B cell (primary cell): Measurements from ENCODE around the gene IL1R2.

Source experiments
- CTCF ChIP-seq: fragments of 200-600 bp; IDR thresholded peaks from one replicate; pipeline ENCODE4 v1.8.0; 2022; ENCODE audit warnings: antibody characterized with exemption, mild to moderate bottlenecking
- EZH2 ChIP-seq: IDR thresholded peaks from 2 replicates; pipeline ENCODE4 v1.6.1; 2012; ENCODE audit warnings: borderline replicate concordance, low read depth, mild to moderate bottlenecking, moderate library complexity, low read length; ENCODE audit not compliant: insufficient read depth, poor library complexity, severe bottlenecking

- TF ChIP-seq EZH2 = no peak
- TF ChIP-seq CTCF = no peak
Measured at GRCh38 chr2:101995019-101995418, 3.3 kb downstream of the IL1R2 start.
